HepG2 (cell line): ENCODE measurements around the gene CCNJL. TPM values are rescaled to one million over a fixed set of nuclear protein-coding genes. Genes with fewer than 3 reads are reported as not detected.

ENCODE experiments used
- ELF3 ChIP-seq: IDR thresholded peaks from 2 replicates; pipeline ENCODE4 v1.6.1; 2016; ENCODE audit warnings: missing genetic modification reagents, missing compliant biosample characterization
- IRX3 ChIP-seq: sonication (generic); formaldehyde crosslinking; IDR thresholded peaks from 2 replicates; pipeline ENCODE4 v1.8.1; 2023; ENCODE audit warnings: mild to moderate bottlenecking, low read depth, missing genetic modification reagents, borderline replicate concordance
- PPARG ChIP-seq: conservative IDR thresholded peaks from 2 replicates; pipeline ENCODE4 v1.6.1; 2016; ENCODE audit warnings: missing biosample characterization, missing genetic modification reagents
- SP5 ChIP-seq: IDR thresholded peaks from 2 replicates; pipeline ENCODE4 v1.6.1; 2016; ENCODE audit warnings: low read depth, borderline replicate concordance
- TEAD3 ChIP-seq: optimal IDR thresholded peaks from 2 replicates; pipeline ENCODE3; 2016; ENCODE audit warnings: borderline replicate concordance
- ZBTB21 ChIP-seq: sonication (generic); formaldehyde crosslinking; IDR thresholded peaks from 2 replicates; pipeline ENCODE4 v1.4.0; 2020; ENCODE audit warnings: missing genetic modification reagents
- ZMAT5 ChIP-seq: sonication (generic); formaldehyde crosslinking; IDR thresholded peaks from 2 replicates; pipeline ENCODE4 v1.5.0; 2020; ENCODE audit warnings: mild to moderate bottlenecking, low read depth, missing genetic modification reagents, borderline replicate concordance
- ZNF317 ChIP-seq: sonication (generic); formaldehyde crosslinking; IDR thresholded peaks from 2 replicates; pipeline ENCODE4 v1.5.0; 2020; ENCODE audit warnings: mild to moderate bottlenecking, missing genetic modification reagents
- ZNF563 ChIP-seq: sonication (generic); formaldehyde crosslinking; IDR thresholded peaks from 2 replicates; pipeline ENCODE4 v1.8.0; 2022; ENCODE audit warnings: mild to moderate bottlenecking, moderate library complexity, missing genetic modification reagents
- ZNF619 ChIP-seq: sonication (generic); formaldehyde crosslinking; IDR thresholded peaks from 2 replicates; pipeline ENCODE4 v1.4.0; 2020; ENCODE audit warnings: mild to moderate bottlenecking, missing genetic modification reagents
- ZNF646 ChIP-seq: sonication (generic); formaldehyde crosslinking; IDR thresholded peaks from 2 replicates; pipeline ENCODE4 v1.9.0; 2021; ENCODE audit warnings: mild to moderate bottlenecking, missing genetic modification reagents
- polyA plus RNA-seq, 8 experiments: library from polyadenylated mRNA; depleted of rRNA in 3 of 8; stranded (reverse) in 7 of 8; unstranded in 1 of 8; fragments of >200 nt; fragmentation: Illumina TruSeq in 4 of 8; extraction: Trizol in 4 of 8; gene quantifications; 2 replicates each; pipeline versions ENCODE4 v1.2.1 to v1.2.3, GENCODE V29; 2011 to 2016; ENCODE audit warnings: low read depth in 4 of 8, missing spikeins in 1 of 8, mixed read lengths in 1 of 8; ENCODE audit not compliant: insufficient read depth in 1 of 8
- total RNA-seq, 5 experiments: library from RNA; depleted of rRNA; stranded (reverse); fragments of >200 nt; fragmentation: Illumina TruSeq; extraction: Trizol; gene quantifications; 2 replicates each; pipeline ENCODE4 v1.2.3, GENCODE V29; 2016; ENCODE audit warnings: low read depth in 1 of 5
- TF ChIP-seq, protein P1 (sequence below): IDR thresholded peaks from 2 replicates; pipeline ENCODE4 v1.6.1; 2016; ENCODE audit warnings: low read depth, missing genetic modification reagents, missing compliant biosample characterization
- TF ChIP-seq, protein P2 (sequence below): sonication (generic); formaldehyde crosslinking; IDR thresholded peaks from 2 replicates; pipeline ENCODE4 v1.4.0; 2020; ENCODE audit warnings: missing genetic modification reagents

The CCNJL gene
- total and polyA plus RNA-seq, 2 of the 13 experiments (the other 11 are each of a cell fraction or from before 2014, with no cell fraction given) = 1.6 to 4.4 TPM

- TF ChIP-seq, protein P1, sequence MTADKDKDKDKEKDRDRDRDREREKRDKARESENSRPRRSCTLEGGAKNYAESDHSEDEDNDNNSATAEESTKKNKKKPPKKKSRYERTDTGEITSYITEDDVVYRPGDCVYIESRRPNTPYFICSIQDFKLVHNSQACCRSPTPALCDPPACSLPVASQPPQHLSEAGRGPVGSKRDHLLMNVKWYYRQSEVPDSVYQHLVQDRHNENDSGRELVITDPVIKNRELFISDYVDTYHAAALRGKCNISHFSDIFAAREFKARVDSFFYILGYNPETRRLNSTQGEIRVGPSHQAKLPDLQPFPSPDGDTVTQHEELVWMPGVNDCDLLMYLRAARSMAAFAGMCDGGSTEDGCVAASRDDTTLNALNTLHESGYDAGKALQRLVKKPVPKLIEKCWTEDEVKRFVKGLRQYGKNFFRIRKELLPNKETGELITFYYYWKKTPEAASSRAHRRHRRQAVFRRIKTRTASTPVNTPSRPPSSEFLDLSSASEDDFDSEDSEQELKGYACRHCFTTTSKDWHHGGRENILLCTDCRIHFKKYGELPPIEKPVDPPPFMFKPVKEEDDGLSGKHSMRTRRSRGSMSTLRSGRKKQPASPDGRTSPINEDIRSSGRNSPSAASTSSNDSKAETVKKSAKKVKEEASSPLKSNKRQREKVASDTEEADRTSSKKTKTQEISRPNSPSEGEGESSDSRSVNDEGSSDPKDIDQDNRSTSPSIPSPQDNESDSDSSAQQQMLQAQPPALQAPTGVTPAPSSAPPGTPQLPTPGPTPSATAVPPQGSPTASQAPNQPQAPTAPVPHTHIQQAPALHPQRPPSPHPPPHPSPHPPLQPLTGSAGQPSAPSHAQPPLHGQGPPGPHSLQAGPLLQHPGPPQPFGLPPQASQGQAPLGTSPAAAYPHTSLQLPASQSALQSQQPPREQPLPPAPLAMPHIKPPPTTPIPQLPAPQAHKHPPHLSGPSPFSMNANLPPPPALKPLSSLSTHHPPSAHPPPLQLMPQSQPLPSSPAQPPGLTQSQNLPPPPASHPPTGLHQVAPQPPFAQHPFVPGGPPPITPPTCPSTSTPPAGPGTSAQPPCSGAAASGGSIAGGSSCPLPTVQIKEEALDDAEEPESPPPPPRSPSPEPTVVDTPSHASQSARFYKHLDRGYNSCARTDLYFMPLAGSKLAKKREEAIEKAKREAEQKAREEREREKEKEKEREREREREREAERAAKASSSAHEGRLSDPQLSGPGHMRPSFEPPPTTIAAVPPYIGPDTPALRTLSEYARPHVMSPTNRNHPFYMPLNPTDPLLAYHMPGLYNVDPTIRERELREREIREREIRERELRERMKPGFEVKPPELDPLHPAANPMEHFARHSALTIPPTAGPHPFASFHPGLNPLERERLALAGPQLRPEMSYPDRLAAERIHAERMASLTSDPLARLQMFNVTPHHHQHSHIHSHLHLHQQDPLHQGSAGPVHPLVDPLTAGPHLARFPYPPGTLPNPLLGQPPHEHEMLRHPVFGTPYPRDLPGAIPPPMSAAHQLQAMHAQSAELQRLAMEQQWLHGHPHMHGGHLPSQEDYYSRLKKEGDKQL (CRISPR knock-in tag) = no peak
- TF ChIP-seq TEAD3 (CRISPR knock-in tag) = peak; percentile 32
- TF ChIP-seq SP5 (CRISPR knock-in tag) = 0 out of 2 replicates have a peak, but pooled peaks have one; percentile 19
- TF ChIP-seq ZNF317 (CRISPR knock-in tag) = no peak
- TF ChIP-seq PPARG (CRISPR knock-in tag) = peak; percentile 71; the same call in 1 of the 2 replicates
- no peak for TF ChIP-seq ZNF619 (CRISPR knock-in tag)
- TF ChIP-seq ZNF646 (CRISPR knock-in tag) = peak; percentile 50; the same call in 1 of the 2 replicates
- TF ChIP-seq ZNF563 = peak; percentile 37; the same call in 1 of the 2 replicates
- TF ChIP-seq IRX3 (CRISPR knock-in tag) = 0 out of 2 replicates have a peak, but pooled peaks have one; percentile 30
- TF ChIP-seq ZBTB21 = no peak
- no peak for TF ChIP-seq ZMAT5 (CRISPR knock-in tag)
- TF ChIP-seq, protein P2, sequence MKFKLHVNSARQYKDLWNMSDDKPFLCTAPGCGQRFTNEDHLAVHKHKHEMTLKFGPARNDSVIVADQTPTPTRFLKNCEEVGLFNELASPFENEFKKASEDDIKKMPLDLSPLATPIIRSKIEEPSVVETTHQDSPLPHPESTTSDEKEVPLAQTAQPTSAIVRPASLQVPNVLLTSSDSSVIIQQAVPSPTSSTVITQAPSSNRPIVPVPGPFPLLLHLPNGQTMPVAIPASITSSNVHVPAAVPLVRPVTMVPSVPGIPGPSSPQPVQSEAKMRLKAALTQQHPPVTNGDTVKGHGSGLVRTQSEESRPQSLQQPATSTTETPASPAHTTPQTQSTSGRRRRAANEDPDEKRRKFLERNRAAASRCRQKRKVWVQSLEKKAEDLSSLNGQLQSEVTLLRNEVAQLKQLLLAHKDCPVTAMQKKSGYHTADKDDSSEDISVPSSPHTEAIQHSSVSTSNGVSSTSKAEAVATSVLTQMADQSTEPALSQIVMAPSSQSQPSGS = no peak
- TF ChIP-seq ELF3 = peak; percentile 52; the same call in 1 of the 2 replicates
Measured at GRCh38 chr5:160260881-160261815, 51.2 kb downstream of the CCNJL start (continued).
